Cardiac muscle cell (in vitro differentiated cells and primary cell): ENCODE data around the gene SHROOM4. TPM values are rescaled to one million over a fixed set of nuclear protein-coding genes. Genes with fewer than 3 reads are reported as not detected.

Experiments used
- DNase-seq, 2 donors: peaks; one replicate each; pipeline versions ENCODE4 v3.0.0 to v3.0.0-alpha.2; 2010 to 2017; ENCODE audit warnings: low read depth in 1 of 2, low spot score in 1 of 2
- H3K27ac ChIP-seq: fragments of 200-600 bp; sonication (generic); 2 replicates; pipeline ENCODE4 v1.5.1; 2016
- H3K27me3 ChIP-seq: fragments of 200-600 bp; sonication (generic); 2 replicates; pipeline ENCODE4 v1.6.0; 2016; ENCODE audit warnings: control low read depth
- H3K36me3 ChIP-seq: fragments of 200-600 bp; sonication (generic); 2 replicates; pipeline ENCODE4 v1.5.1; 2016; ENCODE audit warnings: control low read depth
- H3K4me1 ChIP-seq: fragments of 200-600 bp; sonication (generic); 2 replicates; pipeline ENCODE4 v1.8.1; 2017; ENCODE audit warnings: low read depth, mild to moderate bottlenecking, mixed run types
- H3K4me3 ChIP-seq: fragments of 200-600 bp; sonication (generic); 2 replicates; pipeline ENCODE4 v1.5.1; 2016; ENCODE audit warnings: mild to moderate bottlenecking
- H3K9me3 ChIP-seq: fragments of 200-600 bp; sonication (generic); 2 replicates; pipeline ENCODE4 v1.5.1; 2017; ENCODE audit warnings: low read depth, mild to moderate bottlenecking, control low read depth
- polyA plus RNA-seq: library from polyadenylated mRNA; unstranded; fragments of >200 nt; fragmentation: Nextera tagmentation; extraction: Ambion mirVana; gene quantifications from 2 replicates; pipeline ENCODE4 v1.2.1, GENCODE V29; 2016
- total RNA-seq: library from RNA; depleted of rRNA; stranded (reverse); fragments of >200 nt; gene quantifications from 2 replicates; pipeline ENCODE4 v1.2.3, GENCODE V29; 2016
- TF ChIP-seq, protein P1 (sequence below): IDR thresholded peaks from 2 replicates; pipeline ENCODE4 v1.5.1; 2012; ENCODE audit warnings: low read depth, mild to moderate bottlenecking, low read length

SHROOM4 gene
- total and polyA plus RNA-seq, 2 experiments from 2014 or later = 1.3 to 1.8 TPM

DNA sequence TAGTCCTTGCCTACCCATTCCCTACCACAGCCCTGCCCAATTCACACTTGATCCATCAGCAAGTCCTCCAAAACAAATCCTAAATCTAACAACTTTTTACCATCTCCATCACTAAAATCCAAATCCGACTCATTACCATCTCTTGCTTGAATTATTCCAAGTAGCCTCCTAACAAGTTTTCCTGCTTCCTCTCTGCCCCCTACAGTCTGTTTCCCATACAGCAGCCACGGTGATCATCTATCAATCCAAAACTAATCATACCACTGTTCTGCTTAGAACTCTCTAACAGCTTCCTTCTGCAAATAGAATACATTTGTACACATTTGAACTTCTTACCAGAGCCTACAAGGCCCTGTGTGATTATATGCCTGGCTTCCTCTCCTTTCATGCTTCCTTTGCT, 133.0 kb downstream of the SHROOM4 start:
- H3K36me3 ChIP-seq = no peaks in the 10 kb centered on the region
- no peaks in the 10 kb centered on the region for H3K27me3 ChIP-seq
- no peaks in the 10 kb centered on the region for H3K9me3 ChIP-seq
- no peak overlapping the region for H3K27ac ChIP-seq
- peak in 1 of 2 donors; percentile 15 for DNase-seq
- H3K4me1 ChIP-seq = no peaks in the 10 kb centered on the region
- TF ChIP-seq, protein P1, sequence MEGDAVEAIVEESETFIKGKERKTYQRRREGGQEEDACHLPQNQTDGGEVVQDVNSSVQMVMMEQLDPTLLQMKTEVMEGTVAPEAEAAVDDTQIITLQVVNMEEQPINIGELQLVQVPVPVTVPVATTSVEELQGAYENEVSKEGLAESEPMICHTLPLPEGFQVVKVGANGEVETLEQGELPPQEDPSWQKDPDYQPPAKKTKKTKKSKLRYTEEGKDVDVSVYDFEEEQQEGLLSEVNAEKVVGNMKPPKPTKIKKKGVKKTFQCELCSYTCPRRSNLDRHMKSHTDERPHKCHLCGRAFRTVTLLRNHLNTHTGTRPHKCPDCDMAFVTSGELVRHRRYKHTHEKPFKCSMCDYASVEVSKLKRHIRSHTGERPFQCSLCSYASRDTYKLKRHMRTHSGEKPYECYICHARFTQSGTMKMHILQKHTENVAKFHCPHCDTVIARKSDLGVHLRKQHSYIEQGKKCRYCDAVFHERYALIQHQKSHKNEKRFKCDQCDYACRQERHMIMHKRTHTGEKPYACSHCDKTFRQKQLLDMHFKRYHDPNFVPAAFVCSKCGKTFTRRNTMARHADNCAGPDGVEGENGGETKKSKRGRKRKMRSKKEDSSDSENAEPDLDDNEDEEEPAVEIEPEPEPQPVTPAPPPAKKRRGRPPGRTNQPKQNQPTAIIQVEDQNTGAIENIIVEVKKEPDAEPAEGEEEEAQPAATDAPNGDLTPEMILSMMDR = peak; percentile 52
- H3K4me3 ChIP-seq = no peak overlapping the region

DNA sequence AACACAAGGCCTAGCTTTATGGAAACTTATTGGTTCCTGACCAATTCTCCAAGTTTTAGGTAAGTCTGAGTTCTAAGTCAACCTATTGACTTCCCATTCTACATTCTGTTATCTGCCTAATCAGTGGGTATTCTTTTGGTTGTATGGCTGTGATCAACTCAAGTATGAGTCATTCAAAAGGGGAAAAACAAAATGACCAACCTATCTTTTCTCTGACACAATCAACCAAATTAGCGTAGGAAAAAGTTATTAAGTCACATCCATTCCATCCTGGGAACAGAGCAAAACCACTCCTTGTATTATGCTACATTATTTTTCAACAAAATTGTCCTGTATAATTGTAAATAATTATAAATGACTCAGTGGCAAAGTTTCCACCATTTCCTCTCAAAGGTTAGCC, 136.2 kb downstream of the SHROOM4 start:
- DNase-seq = no peak

DNA sequence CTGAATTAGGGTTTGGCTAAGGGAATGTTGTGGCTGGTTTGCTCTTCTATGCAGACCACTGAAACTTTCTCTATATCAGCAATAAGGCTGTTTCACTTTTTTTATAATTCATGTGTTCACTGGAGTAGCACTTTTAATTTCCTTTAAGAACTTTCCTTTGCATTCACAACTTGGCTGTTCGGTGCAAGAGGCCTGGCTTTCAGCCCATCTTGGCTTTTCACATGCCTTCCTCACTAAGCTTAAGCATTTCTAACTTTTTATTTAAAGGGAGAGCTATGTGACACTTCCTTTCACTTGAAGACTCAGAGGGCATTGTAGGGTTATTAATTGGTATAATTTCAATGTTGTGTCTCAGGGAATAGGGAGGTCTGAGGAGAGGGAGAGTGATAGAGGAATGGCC, 142.3 kb downstream of the SHROOM4 start:
- Histone ChIP-seq H3K27me3 (no peaks in the 10 kb centered on the region), H3K36me3 (no peaks in the 10 kb centered on the region), H3K4me1 (no peaks in the 10 kb centered on the region), H3K9me3 (no peaks in the 10 kb centered on the region), H3K4me3 (no peak overlapping the region), H3K27ac (no peak overlapping the region)
- DNase-seq = no peak
- TF ChIP-seq, protein P1 = no peak

More for the DNA sequence above, 136.2 kb downstream of the SHROOM4 start:
- H3K9me3 ChIP-seq = no peaks in the 10 kb centered on the region
- H3K4me3 ChIP-seq = no peak overlapping the region
- H3K27ac ChIP-seq = no peak overlapping the region
- no peaks in the 10 kb centered on the region for H3K4me1 ChIP-seq
- no peaks in the 10 kb centered on the region for H3K36me3 ChIP-seq
- TF ChIP-seq, protein P1 = no peak
- no peaks in the 10 kb centered on the region for H3K27me3 ChIP-seq

DNA sequence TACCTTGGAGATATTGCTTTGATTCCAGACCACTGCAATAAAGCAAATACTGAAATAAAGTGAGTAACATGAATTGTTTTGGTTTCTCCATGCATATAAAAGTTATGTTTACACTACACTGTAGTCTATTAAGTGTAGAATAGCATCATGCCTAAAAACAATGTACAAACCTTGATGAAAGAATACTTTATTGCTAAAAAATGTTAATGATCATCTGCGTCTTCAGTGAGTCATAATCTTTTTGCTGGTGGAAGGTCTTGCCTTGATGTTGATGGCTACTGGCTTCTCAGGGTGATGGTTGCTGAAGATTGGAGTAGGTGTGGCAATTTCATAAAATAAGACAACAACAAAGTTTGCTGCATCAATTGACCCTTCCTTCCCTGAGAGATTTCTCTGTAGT, 145.1 kb downstream of the SHROOM4 start:
- no peaks in the 10 kb centered on the region for H3K9me3 ChIP-seq
- no peaks in the 10 kb centered on the region for H3K27me3 ChIP-seq
- H3K4me1 ChIP-seq = no peaks in the 10 kb centered on the region
- TF ChIP-seq, protein P1 = no peak
- no peaks in the 10 kb centered on the region for H3K36me3 ChIP-seq
- no peak overlapping the region for H3K4me3 ChIP-seq
- no peak for DNase-seq
- H3K27ac ChIP-seq = no peak overlapping the region

DNA sequence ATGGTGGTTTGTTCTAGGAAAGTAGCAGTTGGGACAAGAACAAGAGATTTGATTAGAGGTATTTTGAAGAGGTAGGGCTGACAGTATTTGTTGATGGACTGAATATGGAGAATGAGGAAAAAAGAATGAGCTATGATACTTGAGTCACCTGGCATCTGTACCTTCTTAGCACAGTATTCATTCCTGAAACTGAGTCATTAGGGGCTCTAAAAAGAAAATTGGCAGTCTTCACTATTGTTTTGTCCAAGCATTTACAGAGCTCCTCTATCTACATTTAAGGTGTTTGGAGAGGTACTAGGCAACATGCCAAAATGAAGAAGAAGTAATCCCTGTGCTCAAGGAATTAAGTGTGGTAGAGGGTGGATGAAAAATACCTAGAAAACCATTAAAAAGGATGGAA, 165.8 kb downstream of the SHROOM4 start:
- DNase-seq = no peak
- no peaks in the 10 kb centered on the region for H3K9me3 ChIP-seq
- no peak overlapping the region for H3K4me3 ChIP-seq
- no peak overlapping the region for H3K27ac ChIP-seq
- TF ChIP-seq, protein P1 = no peak
- H3K36me3 ChIP-seq = no peaks in the 10 kb centered on the region
- H3K27me3 ChIP-seq = no peaks in the 10 kb centered on the region
- H3K4me1 ChIP-seq = no peaks in the 10 kb centered on the region

DNA sequence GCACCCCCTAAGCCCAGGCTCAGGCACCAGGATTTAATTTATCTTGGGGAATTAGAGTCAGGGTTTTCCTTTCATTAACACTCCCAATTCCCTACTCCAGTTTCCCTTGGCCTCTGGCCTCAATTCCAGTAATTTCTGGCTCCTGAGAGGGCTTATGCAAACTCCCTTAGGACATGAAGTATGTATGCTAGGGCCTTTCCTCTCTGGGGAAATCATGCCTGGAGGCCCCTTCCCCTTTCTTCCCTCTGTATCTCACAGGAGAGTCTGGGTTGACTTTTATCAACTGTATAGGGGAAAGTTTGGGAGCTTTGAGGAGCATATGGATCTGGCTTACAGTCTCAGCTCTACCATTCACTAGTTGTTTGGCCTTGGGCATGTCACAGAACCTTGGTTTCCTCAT, 169.5 kb downstream of the SHROOM4 start:
- Histone ChIP-seq H3K27me3 (no peaks in the 10 kb centered on the region), H3K27ac (no peak overlapping the region), H3K36me3 (no peaks in the 10 kb centered on the region), H3K4me3 (no peak overlapping the region), H3K9me3 (no peaks in the 10 kb centered on the region), H3K4me1 (no peaks in the 10 kb centered on the region)
- DNase-seq = no peak
- TF ChIP-seq, protein P1 = no peak
